ENCODE measurements around the gene KRI1.

DNA sequence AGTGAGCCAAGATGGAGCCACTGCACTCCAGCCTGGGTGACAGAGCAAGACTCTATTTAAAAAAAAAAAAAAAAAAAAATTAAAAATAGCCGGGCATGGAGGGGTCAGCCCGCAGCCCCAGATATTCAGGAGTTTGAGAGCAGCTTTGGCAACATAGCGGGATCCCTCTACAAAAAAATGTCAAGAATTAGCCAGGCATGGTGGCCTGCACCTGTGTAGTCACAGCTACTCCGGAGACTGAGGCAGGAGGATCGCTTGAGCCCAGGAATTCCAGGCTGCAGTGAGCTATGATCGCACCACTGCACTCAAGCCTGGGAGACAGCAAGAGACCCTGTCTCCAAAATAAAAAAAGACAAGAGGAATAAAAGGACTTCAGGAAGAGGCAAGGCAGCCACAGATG, 20.6 kb upstream of the KRI1 start:
- TF ChIP-seq ZFX (IDR thresholded peaks at IDR 0.05; ENCODE audit: borderline replicate concordance) (no peak), CTCF (IDR thresholded peaks at IDR 0.05) (no peak)
